Trophoblast cell (in vitro differentiated cells and primary cell): ENCODE measurements around the gene SLFN12L.

Experiments
- DNase-seq, 2 donors: peaks; one replicate each; pipeline ENCODE4 v3.0.0-alpha.2; 2016
- H2AFZ ChIP-seq: 2 replicates; pipeline ENCODE4 v1.6.1; 2013; ENCODE audit warnings: low read length, moderate library complexity, mild to moderate bottlenecking; ENCODE audit not compliant: insufficient read depth, poor library complexity
- H2AK5ac ChIP-seq: 2 replicates; pipeline ENCODE4 v1.6.1; 2013; ENCODE audit warnings: mild to moderate bottlenecking, low read length
- H2BK120ac ChIP-seq: 2 replicates; pipeline ENCODE4 v1.6.1; 2013; ENCODE audit warnings: low read length, mild to moderate bottlenecking, moderate library complexity; ENCODE audit not compliant: insufficient read depth, poor library complexity
- H2BK12ac ChIP-seq: 2 replicates; pipeline ENCODE4 v1.6.1; 2013; ENCODE audit warnings: mild to moderate bottlenecking, low read length, moderate library complexity
- H2BK5ac ChIP-seq: 2 replicates; pipeline ENCODE4 v1.6.1; 2013; ENCODE audit warnings: low read length, low read depth, moderate library complexity, mild to moderate bottlenecking; ENCODE audit not compliant: poor library complexity
- H3K14ac ChIP-seq: 2 replicates; pipeline ENCODE4 v1.6.1; 2013; ENCODE audit warnings: mild to moderate bottlenecking, low read length
- H3K18ac ChIP-seq: 2 replicates; pipeline ENCODE4 v1.6.1; 2013; ENCODE audit warnings: mild to moderate bottlenecking, low read length
- H3K23ac ChIP-seq: 2 replicates; pipeline ENCODE4 v1.6.1; 2013; ENCODE audit warnings: low read length
- H3K27ac ChIP-seq: 2 replicates; pipeline ENCODE4 v1.5.1; 2013; ENCODE audit warnings: low read depth, mild to moderate bottlenecking, inconsistent platforms, low read length, moderate library complexity
- H3K27me3 ChIP-seq: 2 replicates; pipeline ENCODE4 v1.6.1; 2013; ENCODE audit warnings: inconsistent platforms, mild to moderate bottlenecking, low read length, moderate library complexity; ENCODE audit not compliant: insufficient read depth
- H3K36me3 ChIP-seq, 2 experiments: 1 replicate in 1 of 2; 2 replicates in 1 of 2; pipeline ENCODE4 v1.6.1; 2013; ENCODE audit warnings: low read length in 2 of 2, mild to moderate bottlenecking in 2 of 2, moderate library complexity in 1 of 2; ENCODE audit not compliant: insufficient read depth in 2 of 2, control insufficient read depth in 1 of 2
- H3K4ac ChIP-seq: 2 replicates; pipeline ENCODE4 v1.6.1; 2013; ENCODE audit warnings: low read depth, mild to moderate bottlenecking, low read length, moderate library complexity
- H3K4me1 ChIP-seq, 2 experiments: 1 replicate in 1 of 2; 2 replicates in 1 of 2; pipeline ENCODE4 v1.6.1; 2013; ENCODE audit warnings: low read length in 2 of 2, mild to moderate bottlenecking in 2 of 2, moderate library complexity in 1 of 2; ENCODE audit not compliant: insufficient read depth in 2 of 2, control insufficient read depth in 1 of 2
- H3K4me2 ChIP-seq: 2 replicates; pipeline ENCODE4 v1.6.1; 2013; ENCODE audit warnings: inconsistent platforms, mild to moderate bottlenecking, low read length, moderate library complexity
- H3K4me3 ChIP-seq: 2 replicates; pipeline ENCODE4 v1.5.1; 2013; ENCODE audit warnings: mild to moderate bottlenecking, low read depth, low read length, inconsistent platforms
- H3K79me1 ChIP-seq: one replicate; pipeline ENCODE4 v1.6.1; 2013; ENCODE audit warnings: low read length
- H3K79me2 ChIP-seq: 2 replicates; pipeline ENCODE4 v1.6.1; 2013; ENCODE audit warnings: low read length, mild to moderate bottlenecking; ENCODE audit not compliant: control insufficient read depth, insufficient read depth, poor library complexity
- H3K9ac ChIP-seq: 2 replicates; pipeline ENCODE4 v1.6.1; 2013; ENCODE audit warnings: mild to moderate bottlenecking, low read length
- H3K9me3 ChIP-seq: 2 replicates; pipeline ENCODE4 v1.6.1; 2013; ENCODE audit warnings: low read depth, mild to moderate bottlenecking, control low read depth, inconsistent platforms, low read length; ENCODE audit not compliant: insufficient read depth
- H4K12ac ChIP-seq: 2 replicates; pipeline ENCODE4 v1.6.1; 2013; ENCODE audit warnings: low read depth, mild to moderate bottlenecking, low read length, moderate library complexity
- H4K8ac ChIP-seq: 2 replicates; pipeline ENCODE4 v1.6.1; 2013; ENCODE audit warnings: low read depth, mild to moderate bottlenecking, low read length, moderate library complexity
- H4K91ac ChIP-seq: one replicate; pipeline ENCODE4 v1.6.1; 2013; ENCODE audit warnings: low read depth, mild to moderate bottlenecking, low read length, moderate library complexity
- WGBS: extraction: QIAGEN DNeasy Blood & Tissue Kit; methylation state at CpG from one replicate; pipeline ENCODE4 v1.1.7; 2013; ENCODE audit warnings: missing lambda C conversion rate; ENCODE audit not compliant: insufficient read length, insufficient coverage; ENCODE audit errors: extremely low coverage; 5-methylcytosine and 5-hydroxymethylcytosine counted together

SLFN12L gene

GRCh38 chr17:35578197-35578928, 40.9 kb upstream of the SLFN12L start, which contains the start of gene PEX12:
Gene PEX12 (minus strand): TSS chr17:35578571. CDS start chr17:35578021, 550 bp downstream.
- Histone ChIP-seq H3K4ac (peak within 1 kb of the TSS; percentile 89), H3K9me3 (no peaks in the 10 kb centered on the region), H3K4me3 (peak within 1 kb of the TSS; percentile 89), H2BK12ac (no peak within 1 kb of the TSS), H3K79me2 (peaks cover 7% of the 10 kb centered on the region), H2BK5ac (peak within 1 kb of the TSS; percentile 81), H2BK120ac (peak within 1 kb of the TSS; percentile 84), H3K4me1 (peaks cover 3 to 6% of the 10 kb centered on the region in 2 experiments), H3K9ac (peak within 1 kb of the TSS; percentile 97), H4K8ac (peak within 1 kb of the TSS; percentile 99), H3K27ac (peak within 1 kb of the TSS; percentile 64), H3K27me3 (no peaks in the 10 kb centered on the region), H3K4me2 (peak within 1 kb of the TSS; percentile 95), H3K79me1 (peaks cover 10% of the 10 kb centered on the region), H3K23ac (no peak within 1 kb of the TSS), H2AK5ac (peak within 1 kb of the TSS; percentile 91), H4K91ac (peak within 1 kb of the TSS; percentile 75), H3K36me3 (peaks cover 4 to 7% of the 10 kb centered on the region in 2 experiments), H3K18ac (peak within 1 kb of the TSS; percentile 90), H3K14ac (peak within 1 kb of the TSS; percentile 93), H4K12ac (peak within 1 kb of the TSS; percentile 95), H2AFZ (peak within 1 kb of the TSS; percentile 99)
- no CpG with 5 or more reads among the region's 45 CpGs for WGBS
- peak; percentile 77 to 80 for DNase-seq

GRCh38 chr17:35577830-35578196, 40.3 kb upstream of the SLFN12L start:
- Histone ChIP-seq H2BK120ac (peak overlapping the region; percentile 84), H3K4me1 (peaks cover 3 to 6% of the 10 kb centered on the region in 2 experiments), H3K27me3 (no peaks in the 10 kb centered on the region), H3K18ac (peak overlapping the region; percentile 82), H3K27ac (no peak overlapping the region), H2BK5ac (peak overlapping the region; percentile 70), H4K12ac (peak overlapping the region; percentile 89), H3K36me3 (peaks cover 4 to 7% of the 10 kb centered on the region in 2 experiments), H3K23ac (no peak overlapping the region), H3K9ac (peak overlapping the region; percentile 97), H3K4ac (peak overlapping the region; percentile 42), H4K91ac (peak overlapping the region; percentile 69), H3K4me2 (peak overlapping the region; percentile 95), H2BK12ac (no peak overlapping the region), H3K9me3 (no peaks in the 10 kb centered on the region), H2AFZ (peak overlapping the region; percentile 99), H3K79me1 (peaks cover 10% of the 10 kb centered on the region), H3K79me2 (peaks cover 7% of the 10 kb centered on the region), H2AK5ac (peak overlapping the region; percentile 91), H4K8ac (peak overlapping the region; percentile 96), H3K14ac (peak overlapping the region; percentile 71), H3K4me3 (peak overlapping the region; percentile 89)
- WGBS, result no CpG with 5 or more reads among the region's 8 CpGs
- peak in 1 of 2 donors; percentile 21 for DNase-seq

GRCh38 chr17:35575759-35576158, 38.3 kb upstream of the SLFN12L start:
- H2BK12ac ChIP-seq, result no peak overlapping the region
- H2AFZ ChIP-seq, result no peak overlapping the region
- no peaks in the 10 kb centered on the region for H3K9me3 ChIP-seq
- H3K4me3 ChIP-seq, result no peak overlapping the region
- no peak overlapping the region for H3K18ac ChIP-seq
- no peak overlapping the region for H2AK5ac ChIP-seq
- DNase-seq, result no peak
- no peak overlapping the region for H3K9ac ChIP-seq
- peaks cover 10% of the 10 kb centered on the region for H3K79me1 ChIP-seq
- no peak overlapping the region for H4K12ac ChIP-seq
- H3K4me1 ChIP-seq, result peaks cover 3 to 6% of the 10 kb centered on the region in 2 experiments
- H3K14ac ChIP-seq, result no peak overlapping the region
- no peak overlapping the region for H3K4me2 ChIP-seq
- H2BK5ac ChIP-seq, result no peak overlapping the region
- H4K91ac ChIP-seq, result no peak overlapping the region
- no peak overlapping the region for H3K27ac ChIP-seq
- no peak overlapping the region for H3K23ac ChIP-seq
- no peak overlapping the region for H4K8ac ChIP-seq
- no peak overlapping the region for H3K4ac ChIP-seq
- H3K27me3 ChIP-seq, result no peaks in the 10 kb centered on the region
- no CpG with 5 or more reads among the region's 3 CpGs for WGBS
- no peak overlapping the region for H2BK120ac ChIP-seq
- H3K36me3 ChIP-seq, result peaks cover 7% of the 10 kb centered on the region in 2 experiments
- H3K79me2 ChIP-seq, result peaks cover 7% of the 10 kb centered on the region

GRCh38 chr17:35569405-35569804, 31.9 kb upstream of the SLFN12L start:
- no peak for DNase-seq
- no peak overlapping the region for H3K9ac ChIP-seq
- H3K4ac ChIP-seq, result peak overlapping the region; percentile 86
- H4K8ac ChIP-seq, result no peak overlapping the region
- H3K27ac ChIP-seq, result no peak overlapping the region
- H3K9me3 ChIP-seq, result no peaks in the 10 kb centered on the region
- no peaks in the 10 kb centered on the region for H3K27me3 ChIP-seq
- no peak overlapping the region for H3K4me3 ChIP-seq
- H2AFZ ChIP-seq, result no peak overlapping the region
- H3K23ac ChIP-seq, result no peak overlapping the region
- no peak overlapping the region for H2BK120ac ChIP-seq
- H3K36me3 ChIP-seq, result peaks cover 3 to 7% of the 10 kb centered on the region in 2 experiments
- H4K91ac ChIP-seq, result no peak overlapping the region
- H2AK5ac ChIP-seq, result no peak overlapping the region
- H3K18ac ChIP-seq, result no peak overlapping the region
- no peak overlapping the region for H4K12ac ChIP-seq
- no peak overlapping the region for H2BK12ac ChIP-seq
- H3K79me1 ChIP-seq, result peaks cover 6% of the 10 kb centered on the region
- peaks cover 3 to 7% of the 10 kb centered on the region in 2 experiments for H3K4me1 ChIP-seq
- H2BK5ac ChIP-seq, result no peak overlapping the region
- peaks cover 8% of the 10 kb centered on the region for H3K79me2 ChIP-seq
- no CpG with 5 or more reads among the region's 2 CpGs for WGBS
- H3K4me2 ChIP-seq, result no peak overlapping the region
- H3K14ac ChIP-seq, result no peak overlapping the region
